ENCODE measurements around the gene TMEM82.

GRCh38 chr1:15767941-15768340, 25.6 kb downstream of the TMEM82 start:
- TF ChIP-seq CTCF (IDR thresholded peaks at IDR 0.05), result no peak
- no peak for TF ChIP-seq POLR2A (IDR thresholded peaks at IDR 0.05)

Data from esophagus squamous epithelium (tissue), 4 donors.